Neural cell (in vitro differentiated cells): ENCODE data around the gene IWS1.

ENCODE experiments used
- CTCF ChIP-seq: fragments of 450-650 bp; IDR thresholded peaks from 2 replicates; pipeline ENCODE4 v1.5.1; 2014; ENCODE audit warnings: antibody characterized with exemption, mild to moderate bottlenecking, moderate library complexity; ENCODE audit not compliant: poor library complexity, severe bottlenecking
- EP300 ChIP-seq: fragments of 450-650 bp; conservative IDR thresholded peaks from 2 replicates; pipeline ENCODE4 v1.6.1; 2014; ENCODE audit warnings: antibody characterized with exemption, mild to moderate bottlenecking, moderate library complexity; ENCODE audit not compliant: poor library complexity, severe bottlenecking
- EZH2 ChIP-seq: fragments of 200-600, 300-800 bp; shearing (Covaris generic), sonication (generic); IDR thresholded peaks from 2 replicates; pipeline ENCODE4 v1.6.1; 2014; ENCODE audit warnings: antibody characterized with exemption, low read length, borderline replicate concordance, mild to moderate bottlenecking; ENCODE audit not compliant: insufficient read depth, poor library complexity, severe bottlenecking
- TAF1 ChIP-seq: IDR thresholded peaks from 2 replicates; pipeline ENCODE4 v1.6.1; 2012; ENCODE audit warnings: low read depth

GRCh38 chr2:127545189-127545588 lies 18.9 kb upstream of the IWS1 start:
- TF ChIP-seq CTCF (no peak), EZH2 (no peak), EP300 (no peak), TAF1 (no peak)
